ENCODE results near the gene NPLOC4.
"Not testable (repeated sequence)": the region's sequence is repeated elsewhere in the genome, so short reads cannot be mapped to it uniquely, and the experiment has no call there.

- TF ChIP-seq GABPA (IDR thresholded peaks at IDR 0.05; ENCODE audit: low read depth); USF1 (IDR thresholded peaks at IDR 0.05; ENCODE audit: borderline replicate concordance, low read depth); CTCF (IDR thresholded peaks at IDR 0.05); GATA2 (CRISPR knock-in tag; IDR thresholded peaks at IDR 0.05); ZBTB33 (IDR thresholded peaks at IDR 0.05; ENCODE audit: borderline replicate concordance, low read depth); REST (IDR thresholded peaks at IDR 0.05; ENCODE audit: low read depth, low read length); FOXM1 (IDR thresholded peaks at IDR 0.05; ENCODE audit: low read depth); SIN3A (IDR thresholded peaks at IDR 0.05; ENCODE audit: borderline replicate concordance, low read depth, low read length): not testable (repeated sequence)
These were observed 18.6 kb downstream of the NPLOC4 start for GRCh38 chr17:81618307-81618706.

All from SK-N-SH (cell line).